HS-5 (cell line): ENCODE measurements around the gene UROC1.

Experiments used
- DNase-seq: peaks from one replicate; pipeline ENCODE4 v3.0.0-alpha.2; 2012; ENCODE audit warnings: low read depth

The UROC1 gene

DNA sequence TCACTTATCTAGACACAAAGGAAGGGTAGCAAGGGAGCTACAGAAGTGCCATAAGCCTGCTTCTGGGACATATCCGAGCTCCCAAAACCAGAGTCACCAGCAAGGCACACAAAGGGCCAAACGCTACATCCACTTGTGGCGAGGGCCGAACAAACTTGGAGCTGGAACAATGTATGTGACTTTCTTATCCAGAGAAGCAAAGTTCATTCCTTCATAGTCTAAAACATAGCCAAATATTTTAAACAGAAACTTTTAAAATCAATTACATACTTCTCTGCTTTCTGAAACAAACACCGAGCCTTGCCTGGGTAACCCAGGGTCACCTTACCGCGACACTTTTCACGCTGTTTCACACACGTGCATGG is 57.8 kb downstream of the UROC1 start:
- DNase-seq, result no peak

DNA sequence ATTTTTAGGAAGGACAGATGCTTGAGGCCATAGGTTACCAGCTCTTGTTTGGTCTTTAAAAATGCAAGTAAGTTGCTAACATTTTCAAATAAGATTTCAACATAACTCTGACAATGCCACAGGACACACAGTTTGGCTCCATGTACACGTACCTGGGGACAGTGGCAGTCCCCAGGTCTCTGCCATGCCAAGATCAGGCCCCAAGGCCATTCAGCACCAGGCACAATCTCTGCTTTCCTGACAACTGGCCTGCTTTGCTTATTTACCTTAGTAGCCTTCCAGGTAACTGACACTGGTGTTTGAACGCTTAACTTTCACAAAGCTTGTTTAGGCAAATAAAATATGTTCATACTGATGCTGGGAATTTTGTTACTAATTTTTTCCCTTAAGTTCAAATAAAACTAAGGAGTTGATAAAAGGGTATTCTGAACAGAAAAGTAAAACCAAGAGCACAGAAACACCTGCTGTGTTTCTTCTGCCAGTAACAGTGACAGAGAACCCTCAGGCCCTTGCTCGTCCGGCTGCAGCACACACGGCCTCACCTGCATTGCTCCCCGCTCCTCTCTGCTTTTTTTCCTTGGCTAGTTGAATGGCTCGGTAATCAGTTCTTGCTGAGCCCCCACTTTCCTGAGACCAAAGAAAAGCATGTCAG is 58.3 kb downstream of the UROC1 start:
- DNase-seq, result no peak

DNA sequence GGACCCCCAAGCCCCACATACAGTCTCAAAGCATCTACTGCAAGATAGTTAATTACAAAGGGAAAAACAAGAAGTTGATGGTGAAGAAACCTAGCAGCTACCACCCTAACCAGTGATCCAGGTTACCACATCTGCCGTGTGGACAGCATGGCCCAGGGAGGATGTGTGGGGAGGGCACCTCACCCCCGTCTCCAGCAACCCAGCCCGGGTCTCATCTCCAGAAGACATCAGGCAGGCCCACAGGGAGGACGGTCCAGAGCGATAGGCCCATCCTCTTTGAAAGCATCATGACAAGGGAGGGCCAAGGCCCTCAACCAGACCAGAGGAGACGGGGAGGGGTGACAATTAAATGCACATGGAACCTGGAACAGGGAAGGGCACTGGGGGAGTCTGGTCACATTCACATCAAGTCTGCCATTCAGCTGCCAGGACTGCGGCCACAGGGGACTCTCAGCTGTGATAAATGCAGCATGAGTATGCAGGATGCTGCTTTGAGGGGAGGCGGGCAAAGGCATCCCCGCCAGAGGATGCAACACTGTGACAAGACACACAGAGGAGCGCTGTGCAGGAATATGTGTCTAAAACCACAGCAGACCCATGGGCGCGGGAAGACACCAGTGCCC is 60.7 kb downstream of the UROC1 start:
- DNase-seq, result no peak

DNA sequence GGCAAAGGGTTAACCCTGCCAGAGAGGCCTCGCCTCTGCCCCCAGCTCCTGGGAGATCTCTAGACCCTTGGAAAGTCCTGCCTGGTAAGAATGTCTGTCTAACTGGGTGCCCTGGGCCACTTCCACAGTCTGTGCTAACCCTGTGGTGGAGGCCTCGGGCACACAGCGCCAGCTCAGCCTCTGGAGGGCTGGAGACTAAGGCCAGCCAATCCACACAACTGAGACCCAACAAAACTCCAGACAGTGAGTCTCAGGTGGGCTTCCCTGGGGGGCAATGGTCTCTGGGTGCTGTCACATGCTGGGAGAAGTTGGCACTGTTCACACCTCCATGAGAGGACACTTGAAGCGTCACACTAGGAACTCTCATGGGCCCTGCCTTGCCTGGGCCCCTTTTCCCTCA is 61.4 kb downstream of the UROC1 start:
- DNase-seq, result no peak

DNA sequence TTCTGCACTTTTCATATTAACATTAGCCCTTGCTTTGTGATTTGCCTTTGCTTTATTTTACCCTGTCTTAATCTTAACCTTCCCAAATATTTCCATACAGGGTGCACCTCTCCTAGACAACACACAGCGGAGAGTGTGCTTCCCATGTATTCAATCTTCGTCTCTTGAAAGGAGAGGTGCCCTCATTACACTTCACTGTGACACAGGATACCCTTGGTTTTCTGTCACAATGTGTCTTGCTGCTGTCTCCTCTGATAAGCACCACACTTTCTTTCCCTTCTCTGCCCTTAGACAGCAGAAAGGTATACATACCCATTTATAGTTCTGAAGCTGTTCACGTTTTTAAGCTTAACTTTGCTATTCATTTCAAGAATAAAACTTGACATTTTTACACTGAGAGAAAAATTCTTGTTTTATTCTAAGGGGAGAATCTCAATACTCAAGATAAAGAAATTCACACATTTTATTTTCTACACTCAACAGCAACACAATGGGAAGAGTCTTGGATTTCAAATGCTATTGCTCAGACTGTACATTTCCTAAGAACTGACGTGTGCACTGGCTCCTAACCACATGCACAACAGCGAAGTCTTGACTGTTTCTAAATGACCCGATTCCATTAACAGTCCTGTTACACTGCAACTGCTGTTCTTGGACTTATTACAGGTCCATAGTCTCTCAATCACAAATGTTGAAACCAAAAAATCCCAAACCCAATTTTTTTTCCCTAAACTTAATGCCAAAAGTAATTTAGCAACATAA is 63.0 kb downstream of the UROC1 start:
- DNase-seq, result no peak

DNA sequence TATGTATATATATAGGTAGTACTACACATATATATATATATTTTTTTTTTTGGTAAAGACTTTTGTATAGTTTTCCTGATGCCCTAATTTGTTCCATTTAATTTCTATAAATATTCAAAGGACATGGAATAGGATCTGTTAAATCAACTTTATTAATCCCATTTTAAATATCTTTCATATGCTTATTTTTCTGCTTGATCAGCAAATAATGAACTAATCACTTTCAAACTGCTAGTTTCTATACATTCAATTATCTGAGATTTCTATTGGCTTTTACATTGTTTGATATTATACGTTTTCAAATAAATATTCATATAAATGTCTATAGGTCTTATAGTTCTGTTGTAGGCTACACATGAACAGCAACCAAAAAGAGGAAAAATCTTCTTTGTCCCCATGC is 63.5 kb downstream of the UROC1 start:
- DNase-seq, result no peak

DNA sequence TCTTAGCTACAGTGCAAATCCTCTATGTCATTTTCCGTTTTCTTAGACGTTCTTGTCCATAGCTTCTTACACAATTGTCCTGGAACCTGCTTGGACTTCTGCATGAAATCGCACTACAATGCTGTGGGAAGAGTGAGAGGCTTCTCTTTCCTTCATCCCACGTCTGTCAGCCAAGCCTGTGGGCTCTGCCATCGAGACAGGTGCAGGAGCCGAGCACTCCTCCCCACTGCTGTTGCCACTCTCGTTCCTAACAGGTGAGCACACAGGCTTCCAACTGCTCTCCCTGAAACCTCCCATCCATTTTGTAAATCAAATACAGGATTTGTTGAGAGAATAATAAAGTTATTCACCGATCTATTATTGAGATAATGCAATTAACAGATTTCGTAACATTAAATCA is 65.4 kb downstream of the UROC1 start:
- no peak for DNase-seq

DNA sequence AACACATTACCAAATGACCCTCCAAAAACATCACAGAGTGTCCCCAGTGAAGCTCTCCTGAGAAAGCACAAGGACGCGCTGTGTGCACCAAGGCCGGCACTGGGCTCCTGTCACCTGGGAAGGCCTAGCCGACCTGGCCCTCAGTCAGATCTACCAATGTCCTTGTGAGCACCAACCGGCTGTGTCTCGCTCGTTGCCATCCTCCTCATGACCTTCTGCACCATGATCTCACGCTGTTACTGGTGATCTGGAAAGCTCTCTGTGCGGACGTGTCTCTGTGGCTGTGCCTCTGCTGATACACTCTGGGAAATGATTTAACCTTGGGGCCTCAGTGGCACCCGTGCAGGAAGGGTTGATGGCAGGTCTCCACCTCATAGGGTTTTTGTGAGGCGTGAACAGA is 66.1 kb downstream of the UROC1 start:
- DNase-seq, result no peak

DNA sequence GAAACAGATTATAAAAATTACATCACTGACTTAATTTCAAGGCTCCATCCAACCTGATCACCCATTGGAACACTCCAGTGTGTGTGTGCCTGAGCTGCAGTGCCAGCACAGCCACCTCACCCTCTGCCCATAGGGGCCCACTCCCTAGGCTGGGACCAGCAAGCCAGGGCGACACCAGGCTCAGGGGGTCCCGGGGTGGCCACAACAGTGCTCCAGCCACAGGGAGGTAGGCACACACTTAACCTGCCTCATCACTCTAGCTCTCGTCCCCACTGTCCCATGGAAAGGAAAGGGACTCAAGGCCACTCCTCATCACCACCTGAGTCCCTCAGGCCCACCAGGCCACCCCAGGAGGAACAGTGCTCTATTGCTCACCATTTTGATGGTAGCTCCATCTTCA is 66.8 kb downstream of the UROC1 start:
- DNase-seq, result no peak

DNA sequence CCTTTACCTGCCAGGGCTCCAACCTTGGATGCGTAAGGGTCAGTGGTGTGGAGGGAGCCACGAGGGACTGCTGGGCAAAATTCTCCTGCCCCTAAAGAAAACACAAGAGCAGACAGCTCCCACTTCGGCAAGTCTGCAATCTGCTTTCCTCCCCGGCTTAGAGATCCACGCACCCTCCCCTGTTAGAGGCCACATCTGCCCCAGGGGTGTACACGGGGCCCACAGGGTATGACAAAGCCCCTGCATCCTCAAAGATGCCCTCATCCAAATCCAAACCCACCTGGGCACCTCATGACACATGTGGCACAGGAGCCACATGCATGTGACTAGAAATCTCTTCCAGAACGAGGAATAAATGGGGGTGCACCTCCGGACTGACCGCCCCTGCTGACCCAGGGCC is 67.4 kb downstream of the UROC1 start:
- DNase-seq, result no peak

DNA sequence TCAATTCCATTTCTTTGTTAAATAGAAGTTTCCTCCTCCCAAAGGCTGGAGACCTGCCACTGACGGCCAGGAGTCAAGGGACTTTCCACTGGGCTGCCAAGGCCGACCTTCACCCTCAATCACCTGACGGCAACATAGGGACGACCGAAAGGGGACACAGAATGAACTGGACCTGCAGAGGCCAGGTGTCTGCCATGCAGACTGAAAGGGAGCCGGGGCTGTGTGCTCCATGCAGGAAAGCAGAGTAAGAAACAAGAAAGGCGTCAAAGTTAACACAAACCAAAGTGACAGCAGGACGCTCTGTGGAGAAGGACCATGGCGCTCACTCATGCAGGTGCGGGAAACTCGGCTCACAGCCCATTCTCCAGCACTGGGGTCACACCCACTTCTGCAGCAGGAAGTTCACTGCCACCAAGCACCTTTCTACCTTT is 67.9 kb downstream of the UROC1 start:
- DNase-seq, result no peak

DNA sequence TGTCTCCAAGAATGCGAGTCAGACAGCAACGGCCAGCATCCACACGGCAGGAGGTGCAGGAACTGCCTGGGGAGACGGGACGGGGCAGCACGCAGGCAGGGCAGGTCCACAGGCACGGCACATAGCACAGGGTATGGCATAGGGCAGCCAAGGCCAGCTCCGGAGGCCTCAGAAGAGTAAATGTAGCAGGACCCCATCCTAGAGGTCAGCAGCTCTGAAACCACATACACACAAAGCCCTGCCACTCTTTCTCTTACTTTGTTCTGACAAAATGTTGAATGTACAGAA is 68.7 kb downstream of the UROC1 start:
- no peak for DNase-seq

DNA sequence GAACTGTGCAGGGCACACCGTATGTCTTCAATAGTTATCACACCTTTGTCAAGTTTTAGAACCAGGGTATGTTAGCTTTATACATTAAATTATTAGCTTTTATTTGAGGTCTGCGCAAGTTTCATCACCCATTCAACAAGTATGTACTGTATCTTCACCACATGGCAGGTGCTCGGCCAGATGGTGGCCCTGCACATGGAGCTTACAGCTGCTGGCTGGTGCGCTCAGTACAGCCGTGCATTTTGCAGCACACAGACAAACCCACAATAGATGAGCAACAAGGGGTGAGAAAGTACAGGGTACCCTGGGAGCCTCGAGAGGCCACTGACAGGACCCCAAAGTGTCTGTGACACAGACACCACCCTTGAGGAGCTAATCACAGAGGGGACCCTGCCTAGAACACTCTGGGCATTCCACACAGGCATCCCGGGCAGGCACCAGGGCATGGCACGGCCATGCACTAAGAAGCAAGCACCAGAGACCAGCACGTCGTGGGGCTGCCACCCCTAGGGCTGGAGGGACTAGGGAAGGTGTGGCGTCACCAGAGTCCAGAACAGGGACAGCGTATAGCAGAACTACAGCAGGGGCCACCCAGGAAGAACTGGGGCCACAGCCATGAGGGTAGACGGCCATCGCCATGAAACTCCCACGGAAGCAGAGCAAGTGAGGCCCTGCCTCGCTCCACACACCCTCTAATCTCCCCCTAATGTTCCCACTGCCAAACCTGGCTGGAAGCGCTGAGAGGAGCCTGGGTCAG is 69.3 kb downstream of the UROC1 start:
- DNase-seq, result no peak

DNA sequence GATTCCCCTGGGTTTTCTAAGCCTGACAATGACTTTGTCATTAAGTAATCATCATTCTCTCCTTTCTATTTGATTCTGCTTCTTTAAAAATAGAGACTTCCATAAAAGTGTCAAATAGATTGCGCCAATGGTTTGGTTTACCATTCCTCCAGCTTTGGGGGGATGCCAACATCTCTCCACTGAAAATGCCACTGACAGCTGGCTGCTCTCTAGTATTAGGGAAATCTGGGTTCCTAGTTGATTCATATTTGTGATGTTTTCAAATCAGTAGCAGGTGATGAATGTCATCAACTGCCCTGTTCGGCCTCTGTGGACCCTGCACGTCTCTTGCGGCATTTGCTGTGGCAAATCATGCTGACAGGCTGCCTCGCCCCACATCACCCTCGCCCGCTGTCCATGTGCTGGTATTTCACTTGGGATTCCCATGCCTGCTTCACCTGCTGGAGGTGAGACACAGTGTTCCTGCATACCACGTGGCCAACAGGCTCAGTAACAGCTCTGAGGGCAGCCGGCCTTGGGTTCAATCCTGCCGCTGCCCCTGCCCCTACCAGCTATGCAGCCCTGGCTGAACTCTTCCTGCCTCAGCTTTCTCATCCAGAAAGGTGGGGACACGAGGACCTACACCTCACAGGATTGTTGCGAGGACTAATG is 70.0 kb downstream of the UROC1 start:
- DNase-seq, result no peak

DNA sequence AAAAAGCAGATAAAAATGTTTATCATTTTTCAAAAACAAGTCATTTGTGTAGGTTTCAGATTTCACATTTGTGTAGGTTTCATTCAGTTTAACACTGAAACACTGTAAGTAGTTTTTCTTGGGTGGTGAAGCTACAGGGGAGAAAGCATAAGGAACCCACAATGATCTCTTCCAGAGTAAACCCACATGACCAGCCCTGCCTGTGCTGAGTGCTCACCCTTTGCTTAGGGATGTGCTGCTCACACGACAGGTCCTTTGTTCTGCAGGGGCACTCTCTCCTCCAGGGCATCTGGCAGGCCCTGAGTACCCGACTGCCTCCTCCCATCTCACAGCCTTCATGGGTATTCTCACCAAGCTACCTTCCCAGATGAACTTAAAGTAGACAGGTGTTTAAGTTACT is 70.8 kb downstream of the UROC1 start:
- no peak for DNase-seq

DNA sequence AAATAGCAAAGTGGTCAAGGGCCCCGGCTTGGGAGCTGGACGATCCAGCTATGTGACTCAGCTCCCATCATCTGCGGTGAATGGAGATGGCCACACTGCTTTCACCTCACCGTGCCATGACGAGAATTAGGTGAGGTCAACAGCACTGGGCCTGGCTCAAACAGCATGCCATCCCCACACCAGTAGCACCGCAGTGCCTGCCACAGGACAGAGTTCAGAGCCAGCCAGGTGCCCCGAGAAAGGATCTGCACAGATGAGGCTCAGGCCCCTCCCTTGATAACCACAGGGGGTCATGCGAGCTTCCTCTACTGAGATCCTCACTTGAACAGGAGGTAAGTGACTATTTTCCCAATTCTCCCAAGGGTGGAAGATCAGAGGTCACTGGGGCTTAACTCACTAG is 71.3 kb downstream of the UROC1 start:
- no peak for DNase-seq

DNA sequence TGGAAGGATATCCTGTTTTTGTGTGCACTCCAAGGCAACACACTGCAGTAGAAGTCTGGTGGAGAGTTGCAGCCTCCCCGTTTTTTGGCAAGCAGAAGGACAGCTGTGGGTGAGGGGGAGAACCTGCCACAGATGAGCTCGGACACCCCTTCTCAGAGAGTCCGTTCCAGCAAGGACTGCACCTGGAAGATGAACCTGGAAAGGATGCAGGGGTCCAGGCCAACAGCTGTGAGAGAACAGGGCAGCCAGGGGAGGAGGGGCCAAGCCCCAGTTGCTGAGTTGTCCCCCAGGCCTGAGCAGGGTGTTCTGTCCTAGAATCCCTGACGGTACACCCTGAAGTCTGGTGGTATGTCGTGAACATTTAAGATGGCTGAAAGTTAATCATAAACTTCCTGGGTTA is 72.1 kb downstream of the UROC1 start:
- no peak for DNase-seq

DNA sequence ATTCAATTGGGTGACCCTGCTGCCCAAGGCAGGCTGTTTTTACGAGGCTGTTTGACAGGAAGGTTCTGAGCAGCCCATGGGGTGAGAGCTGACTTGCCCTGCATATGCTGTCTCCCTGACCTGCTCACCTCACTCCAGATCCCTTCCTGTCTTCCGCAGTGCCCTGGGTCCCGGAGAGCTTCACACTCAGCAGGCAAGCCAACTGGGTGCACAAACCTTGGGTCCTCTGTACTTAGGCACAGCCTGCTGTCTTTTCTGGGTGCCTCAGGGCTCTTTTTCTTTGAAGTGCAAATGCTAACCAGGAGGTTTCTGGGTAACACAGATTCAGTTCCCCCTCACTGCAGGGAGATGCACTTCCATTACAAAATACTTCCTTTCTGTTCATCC is 74.7 kb downstream of the UROC1 start:
- DNase-seq, result no peak

DNA sequence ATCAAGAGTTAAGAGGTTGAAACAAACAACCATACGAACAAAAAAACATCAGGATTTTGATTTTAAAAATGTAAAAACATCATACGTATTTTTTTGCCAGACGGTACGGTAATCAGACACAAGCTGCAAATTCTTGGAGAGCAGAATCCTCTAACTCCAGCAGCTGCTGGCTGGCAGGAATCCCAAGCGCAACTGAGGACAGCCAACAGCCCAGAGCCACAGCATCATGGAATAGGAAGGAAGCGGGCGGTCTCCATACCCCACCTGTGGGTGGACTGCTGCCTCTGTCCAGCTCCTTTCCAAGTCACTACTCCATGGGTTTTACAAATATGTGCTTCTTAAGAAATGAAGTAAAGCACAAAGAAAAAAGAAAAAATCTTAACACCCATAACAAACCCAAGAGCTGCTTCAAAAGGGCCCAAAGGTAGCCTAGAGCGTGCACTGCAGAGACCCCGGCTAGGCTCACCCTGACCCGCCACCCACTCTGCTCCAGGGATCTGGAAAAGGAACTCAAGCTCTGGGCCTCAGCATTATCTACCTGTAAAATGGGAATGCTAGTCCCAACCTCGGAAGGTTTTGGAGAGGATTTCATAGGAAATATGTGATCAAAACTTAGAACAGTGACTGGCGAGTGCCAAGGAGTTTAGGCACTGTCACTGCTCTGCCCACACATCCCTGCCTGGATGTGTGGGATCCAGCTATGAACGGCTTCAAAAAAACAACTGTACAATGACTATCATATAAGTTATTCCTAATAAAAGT is 75.3 kb downstream of the UROC1 start:
- DNase-seq, result no peak

DNA sequence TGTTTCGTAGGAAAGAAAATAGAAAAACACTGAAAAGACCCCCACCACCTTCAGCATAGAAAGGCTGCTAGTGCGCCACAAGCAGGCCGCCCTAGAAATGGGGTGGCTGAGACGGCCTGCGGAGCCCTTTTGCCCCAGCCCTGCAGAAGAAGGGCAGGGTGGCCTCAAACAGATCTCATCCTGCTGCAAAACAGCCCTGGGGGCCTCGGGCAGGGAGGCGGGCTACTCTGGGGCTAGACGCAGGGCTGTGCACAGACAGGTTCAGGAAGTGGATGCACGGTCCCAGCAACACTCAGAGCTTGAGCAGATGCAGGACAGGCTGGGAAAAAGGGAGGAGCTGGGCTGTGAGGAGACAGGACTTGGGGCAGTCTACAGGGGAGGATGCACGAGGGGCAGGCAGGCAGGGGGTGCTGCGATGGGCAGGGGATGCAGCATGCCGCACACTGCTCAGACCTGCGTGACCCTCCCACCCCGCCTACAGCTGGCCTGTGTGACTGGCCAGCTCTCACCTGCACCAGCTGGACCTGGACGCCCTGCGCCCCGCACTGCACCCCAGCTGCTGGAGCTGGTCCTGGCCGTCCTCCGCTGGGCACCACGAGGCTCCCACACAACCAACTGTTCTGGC is 76.2 kb downstream of the UROC1 start:
- DNase-seq, result no peak

DNA sequence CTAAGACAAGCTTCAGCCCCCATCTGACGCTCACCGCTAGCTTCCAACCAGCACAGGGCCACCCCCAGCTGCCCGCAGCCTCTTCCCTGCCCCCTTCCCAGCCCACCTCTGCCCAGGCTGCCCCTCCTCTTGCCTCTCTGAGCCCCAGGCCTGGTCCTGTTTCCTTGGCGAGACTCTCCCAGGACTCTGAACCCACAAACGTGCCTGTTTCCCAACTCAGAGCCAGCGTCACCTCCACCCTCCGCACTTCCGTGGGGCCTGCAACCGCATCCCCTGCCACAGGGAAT is 76.9 kb downstream of the UROC1 start:
- DNase-seq, result no peak
